ENCODE results near the gene CFAP410.
A peak's percentile ranks its signal among the peaks of the same experiment; 100 is the strongest.
"Not testable (repeated sequence)": the region's sequence is repeated elsewhere in the genome, so short reads cannot be mapped to it uniquely, and the experiment has no call there.

Gene CFAP410

GRCh38 chr21:44349847-44350772, 10.9 kb upstream of the CFAP410 start:
- DNase-seq: no peak

GRCh38 chr21:44349416-44349846, 10.2 kb upstream of the CFAP410 start:
- no peak for DNase-seq

GRCh38 chr21:44348861-44349260, 9.7 kb upstream of the CFAP410 start:
- DNase-seq: no peak

- no peak for DNase-seq
Measured at GRCh38 chr21:44347911-44348451, 8.8 kb upstream of the CFAP410 start.

GRCh38 chr21:44345495-44345894, 6.3 kb upstream of the CFAP410 start:
- no peak for DNase-seq

- no peak for DNase-seq
Measured at GRCh38 chr21:44344541-44345183, 5.5 kb upstream of the CFAP410 start.

GRCh38 chr21:44342981-44343380, 3.8 kb upstream of the CFAP410 start:
- not testable (repeated sequence) for DNase-seq

GRCh38 chr21:44341726-44342458, 2.7 kb upstream of the CFAP410 start:
- DNase-seq: not testable (repeated sequence)

GRCh38 chr21:44337941-44338895, 972 bp downstream of the CFAP410 start:
- peak in 1 of 2 experiments; percentile 12 for DNase-seq

- no peak for DNase-seq
Measured at GRCh38 chr21:44337449-44337848, 1.7 kb downstream of the CFAP410 start.

GRCh38 chr21:44335266-44336059, 3.7 kb downstream of the CFAP410 start:
- DNase-seq: no peak

- DNase-seq: no peak
Measured at GRCh38 chr21:44334329-44335030, 4.7 kb downstream of the CFAP410 start.

- no peak for DNase-seq
Measured at GRCh38 chr21:44333509-44334328, 5.5 kb downstream of the CFAP410 start.

GRCh38 chr21:44332965-44333364, 6.2 kb downstream of the CFAP410 start:
- no peak for DNase-seq

- DNase-seq: no peak
Measured at GRCh38 chr21:44332383-44332782, 6.8 kb downstream of the CFAP410 start.

GRCh38 chr21:44331650-44332307, 7.4 kb downstream of the CFAP410 start:
- no peak for DNase-seq

- no peak for DNase-seq
Measured at GRCh38 chr21:44331209-44331608, 8.0 kb downstream of the CFAP410 start.

GRCh38 chr21:44330698-44331097, 8.5 kb downstream of the CFAP410 start:
- DNase-seq: no peak

Data from activated CD4-positive, alpha-beta T cell treated with anti-CD3 and anti-CD28 coated beads, Interleukin-2, amount 50 U/mL, for 4 hours (primary cell).